Skeletal muscle tissue (tissue), 4 donors: Measurements from ENCODE around the gene ARID1B. TPM values are rescaled to one million over a fixed set of nuclear protein-coding genes. Genes with fewer than 3 reads are reported as not detected.

Experiments
- H3K27ac ChIP-seq: one replicate; pipeline ENCODE4 v1.7.0; 2013; ENCODE audit warnings: mild to moderate bottlenecking, low read depth, low read length, inconsistent platforms
- H3K27me3 ChIP-seq, 3 donors: one replicate each; pipeline ENCODE4 v1.7.0; 2013; ENCODE audit warnings: low read length in 3 of 3; ENCODE audit not compliant: control insufficient read depth in 3 of 3, insufficient read depth in 3 of 3
- H3K36me3 ChIP-seq, 3 donors: one replicate each; pipeline ENCODE4 v1.7.0; 2013; ENCODE audit warnings: low read length in 3 of 3; ENCODE audit not compliant: control insufficient read depth in 3 of 3, insufficient read depth in 3 of 3
- H3K4me1 ChIP-seq, 3 donors: one replicate each; pipeline ENCODE4 v1.7.0; 2013; ENCODE audit warnings: low read length in 3 of 3, mild to moderate bottlenecking in 3 of 3; ENCODE audit not compliant: control insufficient read depth in 3 of 3, insufficient read depth in 3 of 3
- H3K4me3 ChIP-seq, 3 donors: one replicate each; pipeline ENCODE4 v1.7.0; 2013; ENCODE audit warnings: low read length in 3 of 3
- H3K9ac ChIP-seq, 3 donors: one replicate each; pipeline ENCODE4 v1.7.0; 2013; ENCODE audit warnings: low read length in 3 of 3, mild to moderate bottlenecking in 3 of 3, moderate library complexity in 2 of 3, low read depth in 1 of 3
- H3K9me3 ChIP-seq, 3 donors: one replicate each; pipeline ENCODE4 v1.7.0; 2013; ENCODE audit warnings: low read length in 3 of 3; ENCODE audit not compliant: control insufficient read depth in 3 of 3
- total RNA-seq: library from RNA; depleted of rRNA; stranded (reverse); fragments of >200 nt; gene quantifications from one replicate; pipeline ENCODE4 v1.2.3, GENCODE V29; 2014
- donor health status: Osteomylitis.

ARID1B gene
- total RNA-seq, 1 donor from 2014 or later, result 73.6 TPM

DNA sequence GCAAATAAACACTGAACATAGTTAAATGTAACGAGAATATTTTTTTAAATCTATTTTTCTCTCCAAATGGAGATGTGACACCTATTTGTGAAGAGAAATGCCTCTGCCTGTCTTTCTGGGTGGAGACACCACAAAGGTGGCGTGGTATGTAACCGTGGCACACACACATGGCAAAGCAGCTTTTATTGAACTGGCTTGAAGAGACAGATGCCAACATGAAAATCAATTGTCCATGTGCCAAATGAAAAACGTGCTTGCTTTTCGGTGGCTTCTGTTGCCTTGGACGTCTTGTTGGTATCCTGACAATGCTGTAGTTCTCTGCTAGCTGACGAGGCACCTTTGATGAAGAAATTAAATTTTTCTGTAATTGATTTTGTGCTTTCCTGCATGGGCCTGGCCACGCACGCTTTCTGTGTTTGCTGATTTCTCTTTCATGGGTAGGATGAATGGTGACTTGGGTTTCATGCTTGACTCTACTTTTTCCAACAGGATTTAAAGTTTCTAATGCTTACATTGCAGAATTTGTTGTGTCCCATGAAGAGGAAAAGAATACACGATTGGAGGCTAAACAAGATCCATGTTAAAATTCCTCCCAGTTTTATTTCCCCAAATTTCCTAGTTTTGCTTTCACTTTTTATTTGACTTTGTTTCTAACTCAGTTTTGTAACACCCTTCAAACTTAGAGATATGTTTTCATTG is 343.5 kb downstream of the ARID1B start:
- H3K9ac ChIP-seq, result no peak overlapping the region
- no peak overlapping the region for H3K27ac ChIP-seq
- H3K36me3 ChIP-seq, result peaks cover 0 to 2% (median 0%) of the 10 kb centered on the region in 3 donors

DNA sequence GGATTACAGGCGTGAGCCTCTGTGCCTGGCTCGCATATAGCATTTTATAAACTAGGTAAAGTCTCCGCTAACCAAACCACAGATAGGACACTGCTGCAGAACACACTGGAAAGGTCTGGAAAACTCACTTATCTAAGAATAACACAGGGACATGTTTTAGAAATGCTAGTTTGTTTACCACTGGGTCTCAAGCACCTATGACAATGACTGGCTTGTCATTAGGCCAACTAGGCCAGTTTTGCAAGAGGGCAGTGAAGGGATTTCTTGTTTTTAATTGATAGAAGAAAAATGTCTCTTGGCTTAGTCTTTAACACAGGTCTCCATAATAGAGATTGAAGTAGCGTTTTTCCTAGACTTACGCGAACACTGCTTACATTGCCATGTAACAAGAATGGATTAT is 344.7 kb downstream of the ARID1B start:
- H3K27me3 ChIP-seq, result no peaks in the 10 kb centered on the region
- no peak overlapping the region for H3K27ac ChIP-seq
- H3K9me3 ChIP-seq, result no peaks in the 10 kb centered on the region
- peaks cover 0 to 7% (median 3%) of the 10 kb centered on the region in 3 donors for H3K4me1 ChIP-seq
- H3K9ac ChIP-seq, result no peak overlapping the region
- no peak overlapping the region for H3K4me3 ChIP-seq
- peaks cover 0 to 2% (median 0%) of the 10 kb centered on the region in 3 donors for H3K36me3 ChIP-seq

More for the DNA sequence above, 343.5 kb downstream of the ARID1B start:
- H3K9me3 ChIP-seq, result no peaks in the 10 kb centered on the region
- no peak overlapping the region for H3K4me3 ChIP-seq
- peaks cover 0 to 7% (median 3%) of the 10 kb centered on the region in 3 donors for H3K4me1 ChIP-seq
- H3K27me3 ChIP-seq, result no peaks in the 10 kb centered on the region

DNA sequence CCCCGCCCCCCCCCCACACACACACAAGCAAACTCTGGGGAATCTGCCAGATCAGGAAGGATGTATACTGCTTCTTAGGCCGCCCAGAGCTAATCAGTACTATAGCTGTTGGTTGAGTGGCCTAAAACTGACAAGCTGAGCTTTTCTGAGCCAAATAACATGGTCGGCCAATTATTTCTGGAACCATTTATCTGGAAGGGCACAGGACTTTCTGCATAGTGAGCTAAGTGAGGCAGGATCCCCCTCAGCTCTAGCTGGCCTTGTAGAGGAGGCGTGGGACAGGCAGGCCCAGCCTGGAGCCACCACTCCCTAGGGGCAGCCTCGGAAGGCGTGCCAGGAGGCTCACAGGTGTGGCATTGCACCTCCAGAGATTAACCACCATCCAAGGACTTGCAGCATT is 346.1 kb downstream of the ARID1B start:
- Histone ChIP-seq H3K36me3 (peaks cover 0 to 2% (median 0%) of the 10 kb centered on the region in 3 donors), H3K9ac (no peak overlapping the region), H3K27me3 (no peaks in the 10 kb centered on the region), H3K4me3 (no peak overlapping the region), H3K4me1 (peaks cover 0 to 7% (median 4%) of the 10 kb centered on the region in 3 donors), H3K9me3 (no peaks in the 10 kb centered on the region), H3K27ac (no peak overlapping the region)

DNA sequence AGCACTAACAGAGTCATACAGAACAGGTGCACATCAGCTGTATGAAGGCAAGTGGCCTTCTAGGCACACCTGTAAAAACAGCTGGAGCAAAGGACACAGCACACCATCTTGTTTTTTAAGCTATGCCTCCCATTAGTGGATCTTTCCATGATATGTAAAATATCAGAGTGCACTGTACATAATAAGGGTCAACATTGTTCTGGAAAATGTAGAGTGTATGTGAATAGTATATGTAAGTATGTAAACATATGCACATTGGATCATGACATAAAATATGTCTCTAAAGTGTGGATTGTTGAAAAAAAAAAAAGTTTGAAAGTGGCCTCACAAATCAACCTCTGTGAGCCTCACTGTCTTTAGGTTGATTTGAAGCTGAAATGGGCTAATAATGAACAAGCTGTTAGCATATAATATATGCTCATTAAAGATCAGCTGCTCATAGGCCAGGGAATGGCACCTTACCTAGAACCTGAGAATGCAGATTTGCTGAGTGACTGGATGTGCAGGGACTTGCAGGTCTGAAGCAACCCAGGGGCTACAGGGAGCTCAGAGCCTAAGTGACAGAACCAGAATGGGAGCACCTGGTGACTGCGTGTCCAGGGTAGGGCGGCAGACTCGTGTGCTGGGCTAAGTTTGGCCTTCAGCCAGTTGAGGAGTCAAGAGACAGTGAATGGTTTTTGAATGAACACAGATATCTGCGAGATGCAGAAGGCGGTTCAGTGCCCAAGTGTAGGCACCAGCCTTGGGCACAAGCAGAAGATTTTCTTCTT is 347.5 kb downstream of the ARID1B start:
- peaks cover 0 to 2% (median 0%) of the 10 kb centered on the region in 3 donors for H3K36me3 ChIP-seq
- H3K27me3 ChIP-seq, result no peaks in the 10 kb centered on the region
- no peaks in the 10 kb centered on the region for H3K9me3 ChIP-seq
- H3K9ac ChIP-seq, result no peak overlapping the region
- H3K27ac ChIP-seq, result no peak overlapping the region
- peaks cover 0 to 8% (median 7%) of the 10 kb centered on the region in 3 donors for H3K4me1 ChIP-seq
- no peak overlapping the region for H3K4me3 ChIP-seq

DNA sequence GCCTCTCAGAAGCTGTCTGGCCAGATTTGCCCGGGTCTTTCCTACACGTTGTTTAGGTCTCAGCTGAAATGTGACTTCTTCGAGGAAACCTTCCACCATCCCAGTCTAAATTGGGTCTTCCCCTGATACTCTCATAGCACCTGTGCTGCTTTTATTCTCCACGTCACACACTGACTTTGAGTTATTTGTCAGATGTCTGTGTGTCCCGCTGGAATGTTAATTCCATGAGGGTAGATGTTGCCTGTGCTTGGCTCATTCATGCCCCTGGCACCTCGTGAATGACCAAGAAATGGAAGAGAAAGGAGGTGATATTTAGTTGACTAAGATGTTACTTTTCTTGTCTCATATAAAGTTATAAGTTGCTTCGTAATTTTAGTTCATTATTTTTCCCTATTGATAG is 348.4 kb downstream of the ARID1B start:
- peaks cover 0 to 2% (median 0%) of the 10 kb centered on the region in 3 donors for H3K36me3 ChIP-seq
- H3K4me3 ChIP-seq, result no peak overlapping the region
- H3K4me1 ChIP-seq, result peaks cover 0 to 8% (median 6%) of the 10 kb centered on the region in 3 donors
- H3K27ac ChIP-seq, result no peak overlapping the region
- no peaks in the 10 kb centered on the region for H3K9me3 ChIP-seq
- H3K27me3 ChIP-seq, result no peaks in the 10 kb centered on the region
- H3K9ac ChIP-seq, result no peak overlapping the region

DNA sequence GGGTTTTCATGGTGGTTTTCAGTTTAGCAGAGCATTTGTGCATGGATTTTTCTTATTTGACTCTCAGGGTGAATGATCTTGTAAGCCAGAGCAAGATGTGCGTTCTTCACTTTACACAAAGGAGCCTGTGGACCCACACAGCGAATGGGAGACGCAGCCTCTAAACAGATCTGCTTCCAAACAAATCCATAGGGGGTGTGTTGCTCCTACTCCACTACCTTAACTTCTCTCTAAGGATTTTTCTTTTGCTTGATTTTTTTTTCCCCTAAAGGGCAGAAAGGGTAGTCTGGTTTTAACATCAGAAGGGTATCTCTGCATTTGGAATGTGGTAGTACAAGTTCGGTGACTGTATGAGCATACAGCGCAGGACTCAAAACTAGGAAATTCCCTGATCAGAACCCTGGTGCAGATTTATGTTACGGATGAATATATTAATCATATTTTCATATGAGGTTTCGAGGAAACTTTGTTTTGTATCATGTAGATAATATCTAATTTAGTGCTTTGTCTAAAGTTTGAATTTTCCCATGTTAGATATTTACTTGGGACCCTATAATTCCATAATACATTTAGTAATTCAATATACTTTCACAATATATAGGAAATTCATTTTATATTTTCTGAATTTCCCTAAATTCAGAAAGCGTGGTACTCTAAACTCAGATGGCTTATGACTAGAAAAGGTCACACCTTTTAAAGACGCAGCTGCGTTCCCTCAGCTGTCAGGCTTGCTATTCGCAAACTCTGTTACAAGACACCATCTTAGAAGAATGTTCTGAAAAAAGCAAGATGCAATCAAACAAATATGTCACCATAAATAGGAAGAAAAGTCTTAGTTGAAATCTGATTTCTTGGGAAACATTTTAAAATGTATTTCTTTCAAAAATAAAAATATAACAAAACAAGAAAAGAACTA is 349.3 kb downstream of the ARID1B start:
- Histone ChIP-seq H3K27ac (no peak overlapping the region), H3K4me3 (no peak overlapping the region), H3K27me3 (no peaks in the 10 kb centered on the region), H3K36me3 (peaks cover 0 to 2% (median 0%) of the 10 kb centered on the region in 3 donors), H3K9ac (no peak overlapping the region), H3K4me1 (peaks cover 0 to 8% (median 3%) of the 10 kb centered on the region in 3 donors), H3K9me3 (no peaks in the 10 kb centered on the region)

DNA sequence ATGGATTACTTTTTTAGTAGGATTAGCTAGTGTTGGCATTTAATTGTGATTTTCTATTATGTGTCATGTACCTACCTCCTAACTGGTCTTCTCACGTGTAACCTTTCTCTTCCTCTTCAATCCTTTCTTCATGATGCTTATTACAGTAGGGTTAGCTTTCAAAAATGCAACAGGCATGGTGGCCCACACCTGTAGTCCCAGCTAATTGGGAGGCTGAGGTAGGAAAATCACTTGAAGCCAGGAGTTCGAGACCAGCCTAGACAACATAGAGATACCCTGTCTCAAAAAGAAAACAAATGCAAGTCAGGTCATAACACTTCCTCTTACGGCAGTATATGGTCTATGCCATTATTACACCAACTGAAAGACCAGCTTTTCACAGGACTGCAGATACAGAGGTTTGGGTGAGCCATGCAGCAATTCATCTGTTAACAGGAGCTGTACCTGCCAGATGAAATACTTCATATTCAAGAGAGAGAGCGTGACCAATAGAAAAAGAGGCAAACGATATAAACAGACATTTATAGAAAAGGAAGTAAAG is 351.1 kb downstream of the ARID1B start:
- Histone ChIP-seq H3K9me3 (no peaks in the 10 kb centered on the region), H3K27me3 (no peaks in the 10 kb centered on the region), H3K4me3 (no peak overlapping the region), H3K4me1 (peaks cover 0 to 8% (median 3%) of the 10 kb centered on the region in 3 donors), H3K27ac (no peak overlapping the region), H3K36me3 (peaks cover under 1 to 7% (median 5%) of the 10 kb centered on the region in 3 donors), H3K9ac (no peak overlapping the region)

DNA sequence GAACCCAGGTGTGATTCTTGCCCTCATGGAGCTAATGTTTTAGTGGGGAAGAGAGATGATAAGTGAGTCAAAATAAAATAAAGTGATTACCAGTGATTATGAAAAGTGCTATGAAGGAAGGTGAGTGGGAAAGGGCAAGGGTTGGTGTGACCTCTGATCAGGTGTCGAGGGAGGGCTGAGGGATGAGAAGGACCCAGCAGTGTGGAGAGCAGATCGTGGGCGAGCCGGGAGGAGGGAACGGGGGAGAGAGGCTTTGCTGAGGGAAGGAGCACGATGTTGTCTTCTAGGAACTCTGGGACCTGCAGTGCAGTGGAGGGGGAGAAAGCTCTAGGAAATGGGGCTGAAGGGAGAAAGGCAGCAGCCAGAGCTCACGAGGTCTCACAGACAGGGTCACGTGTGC is 354.1 kb downstream of the ARID1B start:
- Histone ChIP-seq H3K9me3 (no peaks in the 10 kb centered on the region), H3K36me3 (peaks cover 11 to 18% (median 18%) of the 10 kb centered on the region in 3 donors), H3K4me3 (no peak overlapping the region), H3K27ac (no peak overlapping the region), H3K4me1 (peaks cover 0 to 5% (median 3%) of the 10 kb centered on the region in 3 donors), H3K9ac (no peak overlapping the region), H3K27me3 (no peaks in the 10 kb centered on the region)

DNA sequence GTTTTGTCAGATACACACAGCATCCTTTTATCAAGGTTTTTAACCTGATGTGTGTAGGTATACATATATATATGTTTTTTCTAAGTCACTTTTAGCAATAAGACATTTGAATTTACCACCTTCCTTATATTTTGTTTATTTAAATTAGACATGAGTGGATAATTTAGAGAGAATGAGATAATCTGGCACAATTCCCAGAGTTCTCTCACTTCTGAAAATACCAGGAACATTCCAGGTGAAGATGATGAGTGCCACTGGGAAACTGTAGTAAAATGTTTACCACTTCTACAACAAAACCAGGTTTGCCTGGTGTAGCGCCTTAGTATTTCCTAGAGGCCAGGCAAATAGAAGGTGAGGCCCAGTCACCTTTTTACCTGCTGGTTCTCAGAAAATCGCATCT is 356.7 kb downstream of the ARID1B start:
- no peaks in the 10 kb centered on the region for H3K9me3 ChIP-seq

More for the DNA sequence above, 356.7 kb downstream of the ARID1B start:
- Histone ChIP-seq H3K4me3 (no peak overlapping the region), H3K27me3 (no peaks in the 10 kb centered on the region), H3K36me3 (peaks cover 11 to 18% (median 18%) of the 10 kb centered on the region in 3 donors), H3K27ac (no peak overlapping the region), H3K4me1 (peaks cover 0 to 3% (median 0%) of the 10 kb centered on the region in 3 donors), H3K9ac (no peak overlapping the region)
